ENCODE data around the gene TSPEAR.
"Not testable (repeated sequence)": the region's sequence is repeated elsewhere in the genome, so short reads cannot be mapped to it uniquely, and the experiment has no call there.

TSPEAR gene

DNA sequence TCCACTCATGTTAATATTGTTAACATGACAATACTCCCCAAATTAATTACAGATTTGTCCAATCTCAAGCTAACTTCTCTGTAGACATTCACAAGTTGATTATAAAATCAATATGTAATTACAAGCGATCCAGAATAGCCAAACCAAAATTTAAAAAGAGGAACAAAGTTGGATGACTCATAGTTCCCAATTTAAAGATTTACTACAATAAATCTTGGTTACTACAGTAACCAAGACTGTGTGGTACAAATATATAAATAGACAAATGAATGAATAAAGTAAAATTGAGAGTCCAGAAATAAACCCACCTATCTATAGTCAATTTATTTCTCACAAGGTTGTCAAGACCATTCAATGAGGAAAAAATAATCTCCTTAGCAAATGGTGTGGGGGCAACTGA is 145.0 kb downstream of the TSPEAR start:
- no peak for DNase-seq

DNA sequence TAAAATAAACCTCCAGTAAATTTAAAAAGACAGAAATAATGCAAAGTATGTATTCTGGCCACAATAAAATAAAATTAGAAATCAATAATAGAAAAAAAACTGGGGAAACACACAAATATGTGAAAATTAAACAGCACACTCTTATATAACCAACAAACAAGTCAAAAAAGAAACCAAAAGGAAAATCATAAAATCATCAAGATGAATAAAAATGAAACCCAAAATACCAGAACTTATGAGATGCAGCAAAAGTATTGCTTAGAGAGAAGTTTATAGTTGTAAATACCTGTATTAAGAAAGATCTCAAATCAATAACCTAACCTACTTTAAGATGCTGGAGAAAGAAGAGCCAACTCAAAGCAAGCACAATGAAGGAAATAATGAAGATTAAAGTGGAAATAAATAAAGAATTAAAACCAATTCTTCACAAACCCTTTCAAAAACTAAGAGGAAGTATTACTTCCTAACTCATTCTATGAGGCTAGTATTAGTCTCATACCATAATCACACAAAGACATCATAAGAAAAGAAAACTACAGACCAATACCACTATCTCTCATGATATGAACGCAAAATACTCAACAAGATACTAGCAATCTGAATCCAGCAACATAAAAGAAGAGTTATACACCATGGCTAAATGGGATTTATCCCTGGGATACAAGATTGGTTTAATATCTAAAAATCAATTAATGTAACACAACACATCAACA is 146.3 kb downstream of the TSPEAR start:
- DNase-seq, result no peak

DNA sequence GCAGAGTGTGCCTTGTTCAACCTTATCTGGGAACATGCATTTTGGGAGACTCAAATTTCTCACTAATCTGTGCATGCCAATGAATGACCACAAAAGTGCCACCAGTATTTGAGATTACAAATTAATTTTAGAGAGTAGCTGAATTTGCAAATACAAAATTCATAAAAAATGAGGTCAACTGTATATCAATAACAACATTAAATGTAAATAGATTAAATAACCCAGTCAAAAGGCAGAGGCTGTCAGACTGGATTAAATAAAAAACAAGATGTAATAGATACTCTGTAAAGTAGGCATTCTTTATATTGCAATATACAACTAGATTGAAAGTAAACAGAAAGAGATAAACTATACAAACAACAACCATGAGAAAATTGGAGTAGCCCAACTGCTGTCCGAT is 147.3 kb downstream of the TSPEAR start:
- DNase-seq, result no peak

DNA sequence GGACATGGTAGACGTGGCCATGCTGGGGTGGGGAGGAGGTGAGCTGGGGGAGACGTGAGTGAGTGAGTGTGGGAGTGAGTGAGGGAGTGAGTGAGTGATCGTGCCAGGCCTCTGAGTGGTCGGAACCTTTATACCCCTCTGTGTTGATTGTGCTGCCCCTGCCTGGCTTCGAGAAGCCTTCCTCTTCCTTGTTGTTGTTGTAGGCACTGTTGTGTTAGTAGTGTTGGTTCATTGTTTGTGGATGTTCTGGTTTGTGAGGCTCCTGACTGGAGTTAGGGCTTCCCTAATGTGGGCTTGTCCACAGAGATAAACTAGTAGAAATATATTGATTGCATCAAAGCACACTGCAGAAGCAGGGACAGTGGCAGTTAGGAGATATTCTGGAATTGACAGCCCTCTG is 152.7 kb downstream of the TSPEAR start, which contains the start of gene KRTAP10-3:
Gene KRTAP10-3, minus strand, starts transcription at position 101 of the 400 bp plus-strand sequence. Its CDS starts 80 bp downstream, at position 21.
- no peak for DNase-seq

DNA sequence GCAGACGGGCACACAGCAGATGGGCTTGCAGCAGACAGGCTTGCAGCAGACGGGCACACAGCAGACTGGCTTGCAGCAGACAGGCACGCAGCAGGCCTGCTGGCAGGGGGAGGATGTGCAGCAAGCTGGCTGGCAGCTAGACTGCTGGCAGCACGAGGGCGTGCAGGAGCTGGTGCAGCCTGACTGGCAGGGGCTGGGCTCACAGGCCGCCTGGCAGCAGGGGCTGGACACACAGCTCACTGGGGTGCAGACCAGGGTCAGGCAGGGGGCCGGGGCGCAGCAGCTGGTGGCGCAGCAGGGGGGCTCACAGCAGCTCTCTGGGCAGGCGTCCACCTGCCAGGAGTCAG is 153.1 kb downstream of the TSPEAR start:
- DNase-seq, result not testable (repeated sequence)

DNA sequence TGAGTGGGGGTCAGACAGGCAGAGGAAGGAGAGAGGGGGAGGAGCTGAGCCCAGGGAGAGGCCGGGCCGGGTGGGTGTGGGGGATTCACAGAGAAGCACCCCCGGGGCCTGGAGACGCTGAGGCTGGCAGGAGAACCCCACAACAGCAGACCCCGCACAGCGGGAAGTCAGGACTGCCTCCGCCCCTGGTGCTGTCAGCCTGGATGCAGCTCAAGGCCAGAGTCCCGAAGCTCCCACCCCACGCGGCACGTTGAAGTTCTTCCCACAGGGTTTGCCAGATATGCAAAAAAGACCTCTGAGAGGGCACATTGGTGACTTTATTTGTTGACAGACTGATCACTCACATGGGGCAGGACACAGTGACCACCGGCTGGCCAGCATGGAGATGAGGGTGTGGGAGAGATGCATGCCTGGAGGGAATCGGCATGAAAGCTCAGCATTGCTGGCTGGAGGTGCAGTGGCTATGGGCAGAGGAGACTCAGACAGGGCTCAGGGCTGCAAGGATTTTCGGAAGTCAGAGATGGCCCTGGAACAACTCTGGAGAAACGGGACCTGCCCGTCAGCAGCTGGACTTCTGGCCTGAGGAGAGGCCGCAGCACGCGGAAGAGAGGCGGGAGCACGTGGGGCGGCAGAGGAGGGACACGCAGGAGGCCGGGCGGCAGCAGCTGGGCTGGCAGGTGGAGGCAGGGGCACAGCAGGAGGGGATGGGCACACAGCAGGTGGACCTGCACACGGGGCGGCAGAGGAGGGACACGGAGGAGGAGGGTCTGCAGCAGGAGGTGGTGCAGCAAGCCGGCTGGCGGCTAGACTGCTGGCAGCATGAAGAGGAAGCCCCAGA is 153.7 kb downstream of the TSPEAR start:
- no peak for DNase-seq

DNA sequence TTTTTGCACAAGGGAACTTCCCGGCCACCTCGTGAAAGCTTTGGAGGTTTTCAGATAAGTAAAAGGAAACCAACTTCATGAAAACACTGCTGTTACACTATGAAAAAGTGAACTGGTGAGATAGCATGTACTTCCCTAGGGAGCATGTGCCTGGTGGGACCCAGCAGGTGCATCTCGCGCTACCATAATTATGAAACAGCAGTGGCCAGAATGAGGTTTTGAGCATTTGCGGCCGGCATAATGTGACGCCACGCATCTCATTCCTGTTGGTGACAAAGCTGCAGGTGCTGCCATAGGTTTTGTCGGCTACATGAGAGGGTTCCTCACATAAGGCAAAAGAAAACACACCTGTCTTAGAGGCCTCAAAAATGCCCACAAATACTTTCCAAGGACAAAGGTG is 154.5 kb downstream of the TSPEAR start:
- DNase-seq, result no peak

DNA sequence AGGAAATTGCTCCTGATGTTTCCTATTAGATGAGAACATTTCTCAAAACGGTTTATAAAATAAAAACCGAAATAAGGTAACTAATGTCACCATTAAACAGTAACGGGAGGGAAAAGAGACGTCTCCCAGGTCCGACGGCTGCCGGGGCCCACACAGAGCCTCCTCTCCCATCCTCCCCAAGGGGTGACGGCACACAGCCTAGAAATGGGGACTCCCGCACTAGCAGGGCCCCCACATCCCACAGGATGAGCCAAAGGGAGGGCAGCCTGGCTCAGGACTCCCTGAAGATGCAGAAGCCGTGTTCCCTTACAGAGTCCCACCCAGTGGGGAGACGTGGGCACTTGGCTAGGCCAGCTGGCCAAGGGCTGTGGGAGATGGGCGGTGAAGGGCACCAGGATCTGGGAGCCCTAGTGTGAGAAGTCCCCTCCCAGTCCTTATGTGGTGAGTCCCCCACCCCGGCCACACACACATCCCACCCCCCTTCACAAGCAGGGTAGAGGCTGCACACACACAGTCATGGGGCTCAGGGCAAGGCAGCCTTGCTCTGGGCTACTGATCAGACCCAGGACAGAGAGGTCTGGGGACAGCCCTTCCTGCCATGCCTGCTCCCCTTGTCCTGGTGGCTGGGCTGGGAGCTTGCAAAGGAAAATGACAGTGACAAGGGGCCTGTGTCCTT is 156.0 kb downstream of the TSPEAR start:
- DNase-seq, result no peak

DNA sequence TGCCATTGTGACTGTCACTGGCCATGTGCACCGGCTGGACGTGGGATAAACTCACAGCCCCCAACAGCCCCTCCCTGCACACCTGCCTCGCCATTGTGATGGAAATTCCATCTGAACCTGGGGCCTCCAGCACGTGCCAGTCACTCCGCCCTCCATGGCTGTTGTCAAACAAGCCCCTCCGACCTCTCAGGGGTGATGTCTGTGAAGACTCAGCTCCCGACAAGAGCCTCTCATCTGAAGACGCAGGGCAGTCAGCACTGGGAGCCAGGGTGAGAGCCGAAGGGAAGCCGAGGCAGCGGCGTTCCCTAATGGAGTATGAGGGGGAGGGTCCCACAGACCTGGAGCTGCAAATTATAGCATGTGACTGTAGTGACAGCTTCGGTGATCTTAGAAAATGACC is 158.7 kb downstream of the TSPEAR start:
- DNase-seq, result no peak

DNA sequence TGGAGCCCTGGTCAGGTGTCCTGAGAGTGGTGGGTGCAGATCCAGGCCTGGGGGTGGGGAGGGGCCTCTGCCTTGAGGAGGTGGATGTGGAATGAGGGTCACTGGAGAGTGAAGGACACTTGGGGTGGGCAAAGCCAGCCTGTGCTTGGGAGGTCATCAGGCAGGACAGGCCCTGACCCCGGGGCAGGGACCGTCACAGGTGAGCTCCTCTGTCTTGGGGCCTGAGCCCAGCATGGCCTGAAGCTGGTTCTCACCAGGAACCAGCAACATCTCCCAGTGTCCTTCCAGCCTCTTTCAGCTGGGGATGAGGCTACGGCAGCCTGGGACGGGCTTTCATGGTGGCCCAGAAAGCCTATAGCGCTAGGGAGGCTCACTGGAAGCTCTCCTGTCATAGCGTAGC is 159.2 kb downstream of the TSPEAR start:
- no peak for DNase-seq

DNA sequence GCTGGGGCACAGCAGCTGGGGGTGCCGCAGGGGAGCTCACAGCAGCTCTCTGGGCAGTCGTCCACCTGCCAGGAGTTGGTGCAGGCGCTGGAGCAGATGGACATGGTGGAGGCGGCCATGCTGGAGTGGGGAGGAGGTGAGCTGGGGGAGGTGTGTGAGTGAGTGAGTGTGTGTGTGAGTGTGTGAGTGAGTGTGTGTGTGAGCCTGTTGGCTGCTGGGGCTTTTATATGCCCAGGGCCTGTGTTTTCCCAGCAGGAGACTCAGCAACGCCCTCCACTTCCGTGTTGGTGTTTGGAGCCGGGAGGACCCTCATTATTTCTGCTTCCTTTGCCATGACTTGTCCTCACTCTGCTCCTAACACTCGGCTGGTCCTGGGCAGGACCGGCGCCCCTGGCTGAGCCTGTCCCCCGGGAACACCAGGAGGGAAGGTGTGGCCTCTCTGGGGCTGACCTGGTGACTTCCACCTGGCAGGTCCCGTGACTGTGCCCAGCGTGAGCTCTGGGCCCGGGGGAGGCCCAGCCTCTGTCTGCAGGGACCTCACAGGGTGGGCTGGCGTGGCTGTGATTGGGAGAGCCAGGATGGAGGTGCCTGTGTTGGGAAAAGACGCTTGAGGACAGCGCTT is 159.9 kb downstream of the TSPEAR start, which contains the start of gene KRTAP10-2:
Gene KRTAP10-2, minus strand, starts transcription at position 166 of the 622 bp plus-strand sequence. Its CDS starts 47 bp downstream, at position 119.
- DNase-seq, result no peak

DNA sequence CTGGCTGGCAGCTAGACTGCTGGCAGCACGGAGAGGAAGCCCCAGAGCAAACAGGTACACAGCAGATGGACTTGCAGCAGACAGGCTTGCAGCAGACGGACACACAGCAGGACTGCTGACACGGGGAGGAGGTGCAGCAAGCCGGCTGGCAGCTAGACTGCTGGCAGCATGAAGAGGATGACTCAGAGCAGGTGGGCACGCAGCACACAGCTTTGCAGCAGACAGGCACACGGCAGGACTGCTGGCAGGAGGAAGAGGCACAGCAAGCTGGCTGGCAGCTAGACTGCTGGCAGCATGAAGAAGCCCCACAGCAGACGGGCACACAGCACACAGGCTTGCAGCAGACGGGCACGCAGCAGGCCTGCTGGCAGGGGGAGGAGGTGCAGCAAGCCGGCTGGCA is 160.6 kb downstream of the TSPEAR start:
- no peak for DNase-seq

DNA sequence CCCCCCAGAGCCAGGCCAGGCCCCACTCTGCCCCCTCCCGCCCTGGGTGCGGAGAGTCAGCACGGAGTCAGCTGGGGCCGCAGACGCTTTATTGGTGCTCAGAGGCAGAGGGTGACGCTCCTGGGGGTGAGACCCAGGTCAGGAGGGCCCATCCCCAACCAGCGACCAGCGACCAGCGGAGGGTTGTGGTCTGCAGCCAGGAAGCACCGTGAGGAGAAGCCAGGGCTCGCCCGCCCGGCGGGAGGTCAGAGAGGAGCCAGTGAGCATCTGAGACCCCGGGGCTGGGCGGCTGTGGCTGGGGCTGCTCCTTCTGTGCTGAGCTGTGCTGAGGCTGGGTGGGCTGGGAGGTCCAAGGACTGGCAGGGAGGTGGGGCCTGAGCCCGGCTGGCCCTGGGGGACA is 161.1 kb downstream of the TSPEAR start:
- DNase-seq, result not testable (repeated sequence)

DNA sequence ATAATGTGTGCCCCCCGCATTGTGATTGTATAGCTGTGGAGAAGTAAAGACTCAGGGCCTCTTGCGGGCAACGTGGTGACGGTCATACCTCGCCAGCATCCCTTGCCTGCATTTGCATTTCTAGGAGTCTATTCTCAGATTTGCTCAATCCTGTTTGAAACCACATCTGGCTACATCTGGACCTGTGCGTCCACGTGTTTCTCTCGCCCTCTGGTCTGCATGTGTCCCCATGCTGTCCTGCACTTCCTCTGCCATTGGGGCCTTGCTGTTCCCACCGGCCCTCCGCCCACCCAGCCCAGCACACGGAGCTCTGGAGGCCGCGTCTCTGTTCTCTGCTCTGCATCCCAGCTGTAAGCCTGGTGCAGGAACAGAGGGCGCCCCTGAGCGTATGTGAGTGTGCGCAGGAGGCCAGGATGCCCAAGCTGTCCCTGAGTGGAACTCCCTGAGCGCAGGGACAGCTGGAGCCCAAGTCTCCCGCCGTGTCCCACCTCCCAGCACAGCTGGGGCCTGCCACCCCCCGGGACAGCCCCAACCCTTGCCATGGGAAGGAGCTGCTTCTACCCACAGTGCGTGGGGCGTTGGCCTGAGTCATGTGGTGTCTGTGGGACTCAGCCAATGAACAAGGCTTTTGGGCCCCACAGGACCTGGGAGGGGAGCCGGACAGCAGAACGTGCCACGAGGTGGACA is 161.7 kb downstream of the TSPEAR start:
- no peak for DNase-seq

DNA sequence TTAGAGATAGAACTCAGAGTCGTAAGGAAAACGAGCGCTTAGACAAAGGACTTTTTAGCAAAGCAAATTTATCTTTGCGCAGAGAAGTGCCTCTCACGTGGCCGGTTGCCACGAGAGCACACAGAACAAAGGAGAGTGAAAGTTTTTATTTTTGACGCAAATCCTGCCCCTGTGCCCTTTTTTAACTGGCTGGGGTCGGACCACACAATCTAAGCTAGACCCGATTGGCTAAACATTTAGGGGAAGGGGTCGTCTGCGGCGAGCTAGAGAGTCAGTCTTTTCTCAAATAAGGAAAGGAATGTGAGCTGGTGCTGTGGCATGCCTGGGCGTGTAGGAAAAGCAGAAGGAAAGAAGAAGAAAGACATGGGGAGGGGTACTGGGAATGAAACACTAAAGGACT is 162.4 kb downstream of the TSPEAR start:
- no peak for DNase-seq

DNA sequence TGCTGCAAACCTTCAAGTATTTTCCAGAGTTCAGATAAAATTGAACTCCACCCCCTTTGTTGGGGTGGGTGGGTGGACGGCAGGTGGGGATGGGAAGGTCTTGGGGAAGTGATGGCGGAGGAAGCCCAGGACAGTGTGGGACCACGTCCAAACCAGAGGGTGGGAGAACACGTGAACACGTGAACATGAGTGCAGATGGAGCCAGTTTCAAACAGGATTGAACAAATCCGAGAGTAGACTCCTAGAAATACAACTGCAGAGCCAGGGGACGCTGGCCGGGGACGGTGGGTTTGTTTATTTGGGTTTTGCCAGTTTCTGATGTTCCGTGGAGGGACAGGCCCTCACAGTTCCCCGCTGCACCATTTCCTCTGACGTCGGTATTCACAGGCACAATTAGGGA is 163.0 kb downstream of the TSPEAR start:
- DNase-seq, result no peak

DNA sequence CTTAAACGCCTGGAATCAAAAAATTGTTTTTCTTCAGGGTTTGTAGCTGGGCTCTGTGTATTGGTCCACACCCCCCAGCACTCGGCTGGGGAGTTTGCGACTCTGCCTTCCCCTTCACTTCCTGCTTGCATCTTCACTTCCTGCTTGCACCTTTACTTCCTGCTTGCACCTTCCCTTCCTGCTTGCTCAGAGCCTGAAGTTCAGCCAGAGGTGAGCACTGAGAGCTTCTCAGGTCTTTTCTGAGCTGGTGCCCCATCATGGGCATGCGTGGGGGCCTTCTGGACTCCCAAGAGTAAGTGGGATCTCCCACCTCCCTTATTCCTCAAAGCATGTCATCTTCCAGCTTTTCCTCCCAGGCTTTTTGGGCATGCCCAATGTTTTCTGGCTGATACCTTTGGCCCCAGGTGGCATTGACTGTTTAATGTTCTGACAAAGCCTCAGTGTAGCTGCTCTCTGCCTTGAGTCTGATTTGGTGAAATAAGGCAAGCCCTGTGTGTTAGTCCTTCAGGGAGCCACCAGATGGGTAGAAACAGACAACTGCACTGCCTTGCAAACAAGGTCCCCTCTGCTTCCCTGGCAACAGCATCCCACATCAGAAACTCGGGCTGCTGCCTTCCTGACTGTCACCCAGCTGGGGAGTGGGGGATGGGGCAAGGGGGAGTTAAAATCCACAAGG is 163.6 kb downstream of the TSPEAR start:
- DNase-seq, result peak in 2 of 5 experiments; percentile 32 to 64

DNA sequence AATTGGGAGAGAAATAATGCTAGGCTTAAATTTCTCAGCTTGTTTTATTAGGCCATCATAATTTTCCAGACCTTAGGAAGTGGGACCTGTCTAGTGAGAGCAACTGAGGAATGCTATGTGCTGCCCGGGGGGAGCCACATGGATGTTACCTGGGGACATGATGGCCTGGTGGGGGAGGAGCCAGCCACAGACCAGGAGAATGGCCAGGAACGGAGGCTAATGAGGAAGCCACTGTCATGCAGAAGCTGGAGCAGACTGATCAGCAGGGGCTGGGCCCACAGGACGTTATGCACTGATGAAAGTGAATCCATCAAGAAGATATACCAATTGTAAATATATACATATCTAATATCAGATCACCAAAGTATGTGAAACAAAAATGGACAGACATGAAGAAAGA is 166.8 kb downstream of the TSPEAR start:
- DNase-seq, result no peak

DNA sequence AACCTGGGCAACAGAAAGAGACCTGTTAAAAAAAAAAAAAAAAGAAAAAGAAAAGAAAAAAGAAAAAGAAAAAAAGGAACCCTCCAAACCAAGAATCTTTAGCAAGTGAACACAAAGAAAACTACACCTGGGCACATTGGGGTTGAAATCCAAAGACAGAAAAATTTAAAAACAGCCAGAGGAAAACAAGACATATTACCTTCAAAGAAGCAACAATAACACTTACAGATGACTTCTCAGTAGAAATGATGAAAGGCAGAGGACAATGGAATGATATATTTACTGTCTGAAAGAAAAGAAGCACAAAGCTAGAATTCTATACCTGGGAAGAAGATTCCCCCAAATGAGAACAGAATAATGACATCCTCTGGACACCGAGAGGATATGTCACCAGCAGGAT is 168.7 kb downstream of the TSPEAR start:
- DNase-seq, result no peak

DNA sequence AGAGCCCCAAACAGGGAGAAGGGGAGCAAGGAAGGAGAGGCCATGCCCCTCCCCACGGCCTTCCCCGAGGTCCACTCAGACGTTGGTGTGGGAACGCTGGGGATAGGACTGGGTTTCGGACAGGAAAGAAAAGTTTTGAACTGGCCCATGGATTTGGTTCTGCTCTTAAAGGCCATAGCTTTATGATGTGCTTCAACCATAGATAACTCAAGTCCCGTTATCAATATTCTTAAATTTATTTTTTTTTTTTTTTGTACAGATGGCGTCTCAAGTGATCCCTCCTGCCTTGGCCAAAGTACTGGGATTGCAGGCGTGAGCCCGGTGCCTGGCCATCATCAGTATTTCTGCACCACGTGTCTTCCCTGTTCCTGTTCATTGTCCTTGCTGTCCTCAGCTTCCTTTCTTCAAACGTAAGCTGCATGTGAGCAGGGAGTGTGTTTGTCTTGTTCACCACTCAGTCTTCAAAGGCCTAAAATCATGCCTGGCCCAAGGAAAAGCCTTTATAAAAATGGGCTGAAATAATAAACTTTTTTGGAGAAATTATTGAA is 170.6 kb downstream of the TSPEAR start:
- no peak for DNase-seq

DNA sequence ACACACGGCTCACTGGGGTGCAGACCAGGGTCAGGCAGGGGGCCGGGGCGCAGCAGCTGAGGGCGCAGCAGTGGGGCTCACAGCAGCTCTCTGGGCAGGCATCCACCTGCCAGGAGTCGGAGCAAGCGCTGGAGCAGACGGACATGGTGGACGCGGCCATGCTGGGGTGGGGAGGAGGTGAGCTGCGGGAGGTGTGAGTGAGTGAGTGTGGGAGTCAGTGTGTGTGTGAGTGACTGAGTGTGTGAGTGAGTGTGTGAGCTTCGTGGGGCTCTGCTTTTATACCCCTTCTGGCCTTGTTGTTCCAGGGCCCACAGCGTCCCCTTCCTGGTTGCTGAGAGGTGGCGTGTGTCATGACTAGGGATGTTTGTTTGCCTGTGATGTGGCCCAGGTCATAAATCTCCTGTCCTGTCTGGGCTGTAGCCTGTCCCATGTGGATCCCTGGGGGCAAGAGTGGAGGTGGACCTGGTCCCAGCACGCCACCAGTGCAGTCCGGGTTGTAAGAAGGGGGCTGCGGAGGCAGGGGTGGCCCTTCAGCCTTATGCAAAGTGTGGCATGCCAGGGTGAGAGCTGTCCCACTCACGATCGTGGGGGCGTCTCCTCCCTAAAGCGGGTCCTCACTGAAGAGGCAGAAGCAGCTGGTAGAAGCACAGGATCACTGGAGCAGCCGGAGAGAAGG is 171.2 kb downstream of the TSPEAR start, which contains the start of gene KRTAP10-1:
Gene KRTAP10-1, minus strand, starts transcription at position 205 of the 676 bp plus-strand sequence. Its CDS starts 45 bp downstream, at position 160.
- no peak for DNase-seq

Data from T-helper 2 cell (primary cell).